Stimulated activated CD8-positive, alpha-beta memory T cell treated with anti-CD3 and anti-CD28 coated beads, Interleukin-7, amount 100 ng/mL, for 4 hours (primary cell): ENCODE measurements around the gene SHC3.

Experiments
- DNase-seq, 2 donors: peaks; one replicate each; pipeline ENCODE4 v3.0.0-alpha.2; 2020; ENCODE audit warnings: low read depth in 2 of 2

Gene SHC3

DNA sequence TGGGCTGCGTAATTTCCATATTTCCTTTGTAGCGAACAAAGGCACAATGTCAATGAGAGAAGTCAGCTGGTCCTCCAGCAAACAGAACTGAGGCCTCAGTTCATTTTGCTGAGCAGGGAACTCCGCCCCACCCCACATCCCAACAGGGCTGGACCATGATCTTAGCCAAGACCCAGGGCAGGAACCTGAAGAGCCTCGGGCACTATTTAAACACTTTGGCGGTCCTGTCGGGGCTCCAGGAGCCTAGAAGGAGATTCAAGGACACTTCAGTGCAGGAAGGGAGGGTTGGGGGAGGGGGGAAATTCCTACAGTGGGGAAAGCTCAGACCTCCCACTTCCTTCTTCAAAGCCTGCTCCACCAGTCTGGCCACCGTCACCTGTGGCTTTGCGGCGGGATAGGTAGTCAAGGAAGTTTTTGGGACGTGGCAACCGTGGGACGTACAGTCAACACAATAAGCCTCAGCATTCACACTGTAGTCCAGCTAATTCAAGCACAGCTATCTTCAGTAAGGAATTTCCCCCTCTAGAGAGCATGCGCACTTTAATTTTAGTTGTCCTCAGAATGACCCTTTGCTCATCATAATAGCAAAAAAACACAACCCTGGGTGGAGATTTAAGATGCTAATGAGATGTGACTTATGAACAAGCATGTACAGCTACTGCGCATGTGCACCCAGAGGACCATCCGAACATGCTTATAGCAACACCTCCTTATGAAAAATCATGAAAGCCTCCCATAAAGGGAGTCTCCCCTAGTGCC is 156.4 kb downstream of the SHC3 start:
- no peak for DNase-seq

DNA sequence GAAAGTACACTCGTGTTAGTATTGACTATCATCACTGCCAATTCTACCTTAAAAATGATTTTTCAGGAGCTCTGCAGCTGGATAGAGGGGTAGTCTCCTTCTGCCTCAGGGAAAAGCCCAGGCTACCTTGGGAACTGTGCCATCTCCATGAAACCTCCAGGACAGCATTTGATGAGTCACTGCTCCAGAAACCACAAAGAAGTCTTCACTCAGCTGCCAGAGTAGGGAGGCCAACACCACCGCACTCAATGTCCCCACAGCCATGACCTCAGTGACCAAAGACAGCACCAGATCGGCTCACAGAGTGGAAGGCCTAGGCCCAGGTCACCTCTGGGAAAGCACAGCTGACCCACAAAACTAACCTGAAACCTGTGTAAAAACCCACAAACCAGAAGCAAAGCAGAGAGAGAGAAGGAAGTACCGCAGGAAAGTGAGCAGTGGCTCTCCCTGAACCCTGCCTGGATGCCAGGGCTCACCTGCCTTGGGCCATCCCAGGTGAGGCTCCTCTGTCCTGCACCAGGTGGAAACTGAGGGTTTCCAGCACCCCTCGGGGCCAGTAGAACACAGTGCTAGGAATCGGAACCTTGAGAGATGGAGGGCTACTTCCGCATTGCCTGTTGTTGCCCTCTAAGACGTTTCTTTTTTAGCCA is 157.3 kb downstream of the SHC3 start:
- DNase-seq, result no peak

DNA sequence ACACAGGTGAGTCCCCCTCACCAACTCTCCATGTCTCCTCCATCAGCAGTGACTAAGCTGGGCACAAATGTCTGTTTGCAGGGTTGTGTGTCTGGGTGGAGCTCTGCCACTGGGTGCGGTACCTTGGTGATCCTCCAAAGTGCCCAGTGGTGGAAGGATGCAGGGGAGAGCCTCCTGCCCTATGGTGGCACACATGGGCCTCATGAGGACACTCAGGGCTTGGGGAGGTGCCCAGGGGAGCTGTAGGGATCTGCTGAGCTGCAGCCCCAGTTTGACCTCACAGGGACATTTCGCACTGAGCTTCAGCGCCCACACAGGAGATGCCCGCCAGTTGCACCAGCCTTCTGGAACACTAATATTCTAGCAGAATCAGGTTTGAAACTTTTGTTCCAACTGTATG is 157.9 kb downstream of the SHC3 start:
- no peak for DNase-seq

DNA sequence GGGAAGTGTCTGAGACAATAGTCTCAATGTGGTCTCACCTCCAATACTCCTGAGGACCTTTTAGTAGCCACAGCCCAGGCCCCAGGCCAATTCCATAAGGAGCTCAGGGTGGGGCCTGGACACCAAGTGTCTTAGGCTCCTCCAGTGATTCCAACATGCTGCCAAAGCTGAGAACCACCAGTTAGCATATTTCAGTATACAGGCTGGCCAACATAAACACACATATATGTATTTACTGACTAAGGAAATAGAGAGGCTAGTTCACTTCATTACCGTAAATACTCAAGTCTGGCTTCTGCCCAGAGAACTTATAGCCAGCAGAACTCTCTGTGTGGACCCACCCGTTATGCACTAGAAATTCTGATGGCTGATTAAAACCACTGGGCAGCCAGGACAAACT is 163.3 kb downstream of the SHC3 start:
- DNase-seq, result no peak

DNA sequence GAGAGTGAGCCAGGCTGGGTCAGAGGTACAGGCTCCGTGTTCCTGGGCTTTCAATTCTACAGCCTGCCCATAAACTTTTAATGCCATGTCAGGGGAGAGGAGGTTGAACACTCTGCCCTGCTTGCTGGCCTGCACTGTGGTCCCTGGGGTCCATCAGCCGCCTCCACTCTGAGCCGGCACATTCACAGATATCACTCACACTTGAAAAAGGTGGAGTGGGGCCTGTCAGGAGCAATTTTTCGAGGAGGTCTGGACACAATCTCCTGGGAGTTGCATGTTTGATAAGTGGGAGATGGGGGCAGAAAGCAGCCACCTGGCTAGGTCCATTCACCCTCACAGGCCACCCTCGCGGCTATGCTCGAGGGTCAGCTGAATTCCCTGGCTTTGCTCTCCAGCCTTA is 164.5 kb downstream of the SHC3 start:
- DNase-seq, result no peak

DNA sequence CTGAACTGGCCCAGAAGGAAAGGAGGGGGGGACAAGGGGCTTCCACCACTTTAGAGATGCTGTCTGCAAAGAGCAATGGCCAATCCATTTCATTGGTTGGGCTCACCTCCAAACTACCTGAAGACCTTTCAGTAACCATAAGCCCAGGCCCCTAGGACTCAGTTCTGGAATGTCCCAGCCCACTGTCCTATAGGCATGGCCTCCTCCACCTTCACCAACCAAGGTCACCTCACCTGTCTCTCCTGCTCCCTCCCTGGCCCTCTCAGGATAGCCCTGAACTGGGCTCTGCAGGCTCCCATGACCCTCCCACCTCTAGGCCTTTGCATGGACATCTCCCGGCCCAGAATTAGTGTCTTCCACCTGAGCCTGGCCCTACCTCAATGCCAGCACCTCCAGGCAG is 165.0 kb downstream of the SHC3 start:
- DNase-seq, result no peak

DNA sequence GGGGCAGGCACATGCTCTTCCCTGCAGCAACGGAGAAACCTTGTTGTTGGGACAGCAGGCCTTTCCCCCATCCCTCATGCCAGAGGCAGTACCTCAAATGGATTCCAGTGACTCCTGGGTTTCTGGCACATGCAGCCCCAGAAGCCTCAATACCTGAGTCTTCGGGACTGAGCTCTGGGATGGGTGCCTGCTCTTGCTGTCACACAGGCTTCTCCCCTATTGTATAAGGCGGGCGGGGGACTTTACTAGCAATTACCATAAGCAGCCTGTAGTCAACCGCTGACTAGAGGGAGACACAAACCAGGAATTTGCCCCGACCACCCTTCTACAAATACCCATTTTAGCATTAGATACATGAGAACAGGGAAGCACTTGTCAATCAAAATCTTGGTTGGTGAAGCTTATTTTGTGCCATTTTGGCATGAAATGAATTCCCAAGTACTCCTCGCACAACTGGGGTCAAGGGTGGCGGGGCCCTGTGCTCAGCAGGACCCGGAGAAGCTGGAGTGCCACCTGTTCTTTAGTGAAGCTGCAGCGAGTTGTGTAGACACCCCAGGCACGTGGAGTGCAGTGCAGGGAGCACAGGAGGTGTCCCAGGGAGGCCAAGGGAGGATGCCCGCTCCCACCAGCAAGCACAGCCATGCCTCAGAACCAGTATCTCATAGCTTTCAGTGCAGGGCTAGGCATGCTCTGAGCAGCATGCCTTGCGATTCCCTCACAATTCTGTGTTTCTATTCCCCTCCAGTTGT is 166.2 kb downstream of the SHC3 start:
- DNase-seq, result no peak

DNA sequence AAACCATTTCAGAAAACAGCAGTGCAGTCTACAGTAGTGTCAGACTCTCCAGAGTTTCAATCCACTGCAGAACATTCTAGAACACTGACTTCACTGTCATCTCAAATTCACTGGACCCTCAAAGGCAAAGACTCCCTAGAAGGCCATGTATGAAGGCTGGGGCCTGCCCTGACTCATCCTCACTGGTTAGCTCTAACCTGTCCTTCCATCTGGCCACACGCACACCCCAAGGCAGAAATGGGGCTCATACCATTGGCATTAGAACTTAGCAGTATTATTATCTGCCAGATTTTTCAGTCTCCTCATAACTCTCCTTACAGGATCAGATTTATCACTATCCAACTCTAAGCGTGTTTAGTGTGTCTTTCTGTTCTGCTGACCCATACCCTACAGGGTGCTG is 166.9 kb downstream of the SHC3 start:
- no peak for DNase-seq

DNA sequence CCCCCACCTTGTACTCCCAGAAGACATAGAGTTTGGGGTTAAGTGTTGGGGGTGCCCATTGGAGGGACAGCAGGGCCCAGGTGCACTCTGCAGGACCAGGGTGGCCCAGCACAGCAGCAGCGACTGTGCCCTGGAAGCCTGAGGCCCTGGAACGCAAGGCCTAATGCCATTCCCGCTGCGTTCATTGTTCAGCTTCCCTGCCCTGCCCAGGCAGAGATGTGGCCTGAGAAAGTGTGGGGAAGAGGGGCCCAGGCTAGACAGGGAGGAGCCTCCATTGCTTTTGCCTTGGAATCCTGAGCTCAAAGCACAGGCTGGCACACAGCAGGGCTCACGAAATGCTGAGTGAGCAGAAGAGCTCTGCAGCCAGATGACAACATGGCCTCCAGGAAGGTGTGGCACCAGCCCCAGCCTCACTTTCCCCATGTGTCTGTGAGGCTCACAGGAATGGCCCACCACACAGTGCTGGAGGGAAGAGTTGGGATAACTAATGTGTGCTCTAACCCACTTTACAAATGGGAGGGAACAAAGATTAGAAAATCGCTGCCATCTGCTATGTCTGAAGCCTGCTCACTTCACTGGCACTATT is 168.0 kb downstream of the SHC3 start:
- no peak for DNase-seq

DNA sequence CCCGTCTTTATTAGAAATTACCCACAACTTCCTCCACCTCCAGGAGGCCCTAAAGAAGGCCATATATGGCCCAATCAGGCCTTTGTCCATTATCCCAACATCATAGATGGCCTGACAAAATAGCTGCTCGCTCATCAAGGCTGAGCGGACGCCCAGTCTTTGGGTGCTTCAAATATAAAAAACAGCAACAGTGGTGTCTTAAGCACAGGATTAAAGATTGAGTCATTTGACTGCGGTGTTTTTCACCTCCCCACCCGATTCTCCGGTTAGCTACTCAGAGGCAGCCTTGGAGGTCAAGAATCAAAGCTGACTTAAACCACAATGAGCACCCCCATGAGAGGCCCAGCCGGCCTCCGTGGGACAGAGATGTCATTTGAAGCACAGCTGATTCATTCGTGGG is 168.6 kb downstream of the SHC3 start:
- no peak for DNase-seq

DNA sequence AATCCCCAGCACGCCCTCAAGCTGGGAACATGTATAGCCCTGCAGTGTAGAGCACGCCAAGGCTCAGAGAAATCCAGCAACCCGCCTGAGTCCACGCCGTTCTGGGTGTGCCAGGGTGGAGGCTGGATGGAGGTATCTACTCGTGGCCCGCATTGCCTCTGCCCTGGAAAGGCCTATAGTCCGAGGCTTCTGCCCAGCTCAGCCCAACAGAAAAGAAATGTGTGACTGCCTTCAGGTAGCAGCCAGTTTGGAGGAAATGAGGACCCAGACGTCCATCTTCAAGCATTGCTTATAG is 169.1 kb downstream of the SHC3 start:
- DNase-seq, result no peak

DNA sequence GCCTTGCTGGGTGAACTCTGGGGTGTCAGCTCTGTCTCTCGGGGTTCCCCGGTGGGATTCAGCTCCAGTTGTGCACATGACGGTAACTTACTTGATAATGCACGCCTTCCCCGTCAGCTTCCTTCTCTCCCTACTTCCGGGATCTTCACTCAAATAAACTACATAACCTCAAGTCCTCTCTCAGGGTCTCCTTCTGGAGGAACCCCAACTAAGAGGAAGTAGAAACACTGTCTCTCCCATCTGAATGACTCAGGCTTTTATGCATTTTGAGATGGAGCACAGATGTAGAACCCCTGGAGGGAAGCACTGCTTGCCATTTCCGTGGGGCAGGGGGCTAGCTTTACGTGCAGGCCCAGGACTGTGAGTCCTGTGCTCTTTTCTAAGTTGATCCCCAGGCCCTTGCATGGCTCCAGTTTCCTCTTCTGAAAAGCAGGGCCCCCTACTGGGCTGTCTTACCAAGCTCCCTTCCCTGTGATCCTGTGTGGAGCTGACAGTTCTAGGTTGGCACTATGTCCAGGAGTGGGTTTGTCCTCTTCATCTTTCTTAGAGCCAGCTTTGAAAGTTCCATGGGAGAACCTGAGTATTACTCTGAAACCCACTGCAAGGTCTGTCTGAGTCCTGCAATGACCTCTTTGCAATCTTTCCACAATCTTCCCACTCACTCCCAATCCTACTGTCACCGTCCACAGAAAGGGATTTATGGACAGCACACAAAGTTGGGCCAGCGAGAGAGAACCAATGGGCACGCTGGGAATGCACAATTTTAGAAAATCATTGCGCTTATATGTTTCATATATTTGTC is 169.7 kb downstream of the SHC3 start:
- DNase-seq, result no peak

DNA sequence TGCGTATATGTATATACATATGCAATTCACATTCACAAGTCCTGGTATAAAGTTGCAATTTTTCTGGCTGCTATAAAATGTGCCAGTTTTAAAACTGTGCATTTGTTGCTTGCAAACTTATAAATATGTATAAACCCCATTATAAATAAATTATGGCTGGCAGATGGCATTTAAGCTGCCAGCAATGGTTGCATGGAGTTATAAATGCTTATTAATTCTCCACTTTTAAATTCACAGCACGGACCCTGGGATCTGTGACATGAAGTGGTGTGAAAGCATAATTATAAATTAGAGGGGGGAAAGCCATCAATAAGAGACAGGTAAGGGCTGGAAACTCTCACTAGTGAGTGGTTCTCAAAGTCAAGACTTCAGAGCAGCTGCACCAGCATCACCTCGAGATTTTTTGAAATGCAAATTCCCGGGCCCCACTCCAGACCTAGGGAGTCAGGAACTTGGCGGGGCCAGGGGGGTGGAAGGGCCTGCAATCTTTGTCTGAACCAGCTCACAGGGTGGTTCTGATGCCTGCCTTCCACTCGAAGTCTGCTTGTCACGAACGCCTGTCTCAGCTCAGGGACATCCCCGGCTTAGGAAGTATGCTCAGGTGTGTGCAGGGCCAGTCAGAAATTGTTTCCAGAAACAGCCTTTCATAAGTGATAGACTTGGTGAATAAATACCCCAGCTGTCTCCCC is 170.4 kb downstream of the SHC3 start:
- no peak for DNase-seq

DNA sequence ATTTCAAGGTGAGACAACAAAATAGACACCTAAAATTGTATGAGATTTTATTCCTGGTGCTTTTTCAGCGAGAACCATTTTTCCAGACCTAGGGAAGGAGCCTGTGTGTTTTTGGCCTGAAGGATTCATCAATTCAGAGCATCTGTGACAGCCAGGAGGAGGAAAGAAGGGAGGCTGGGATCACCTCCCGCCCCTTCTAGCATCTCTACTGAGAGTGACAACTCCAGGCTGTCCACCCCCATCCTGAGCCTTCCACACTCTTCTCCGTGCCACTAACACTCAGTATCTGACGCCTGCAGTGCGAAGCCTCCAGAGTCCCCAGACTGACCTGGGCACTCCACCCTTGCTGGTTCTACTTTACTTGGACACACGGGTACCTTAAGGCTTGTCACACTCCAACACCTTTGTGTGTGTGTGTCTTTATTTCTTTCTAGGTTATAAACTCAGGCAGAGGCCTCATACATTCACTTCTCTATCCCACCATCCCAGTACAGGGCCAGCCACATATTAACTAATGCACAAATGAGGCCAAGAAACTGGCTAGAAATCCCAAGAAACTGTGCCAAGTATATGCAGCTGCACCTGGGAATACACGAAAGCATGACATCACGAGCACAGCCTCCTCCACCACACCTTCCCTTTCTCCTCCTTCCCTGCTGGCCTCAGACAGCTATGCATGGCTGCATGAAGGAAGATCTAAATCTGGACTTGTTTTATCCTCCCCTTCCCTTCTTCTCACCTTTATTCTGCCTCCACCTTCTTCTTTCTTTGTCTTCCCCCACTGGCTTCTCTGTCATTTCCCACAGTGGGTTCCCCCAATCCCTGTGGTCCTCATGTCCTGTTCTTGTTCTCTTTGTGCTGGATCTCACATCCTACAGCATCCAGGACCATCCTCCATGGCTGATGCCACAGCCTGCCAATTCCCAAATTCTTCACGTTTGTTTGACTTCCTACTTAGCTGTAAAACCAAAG is 171.3 kb downstream of the SHC3 start:
- no peak for DNase-seq

DNA sequence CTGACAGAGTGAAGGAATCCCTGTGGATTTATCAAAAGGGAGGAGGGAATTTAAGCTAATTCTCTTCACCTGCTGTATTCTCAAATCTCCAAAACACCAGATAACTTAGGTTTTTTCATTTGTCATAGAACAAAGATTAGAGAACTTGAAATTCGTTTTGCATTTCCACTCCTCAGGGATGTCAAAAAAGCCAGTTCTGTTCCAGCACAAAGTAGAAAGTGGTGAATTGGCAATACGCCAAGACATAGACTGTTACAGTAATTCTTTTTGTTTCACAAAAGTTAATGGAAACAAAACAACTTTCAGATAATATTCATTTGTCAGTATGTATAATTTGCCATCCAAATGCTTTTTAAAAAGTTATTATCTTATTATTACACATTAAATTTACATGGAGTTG is 172.4 kb downstream of the SHC3 start:
- no peak for DNase-seq

DNA sequence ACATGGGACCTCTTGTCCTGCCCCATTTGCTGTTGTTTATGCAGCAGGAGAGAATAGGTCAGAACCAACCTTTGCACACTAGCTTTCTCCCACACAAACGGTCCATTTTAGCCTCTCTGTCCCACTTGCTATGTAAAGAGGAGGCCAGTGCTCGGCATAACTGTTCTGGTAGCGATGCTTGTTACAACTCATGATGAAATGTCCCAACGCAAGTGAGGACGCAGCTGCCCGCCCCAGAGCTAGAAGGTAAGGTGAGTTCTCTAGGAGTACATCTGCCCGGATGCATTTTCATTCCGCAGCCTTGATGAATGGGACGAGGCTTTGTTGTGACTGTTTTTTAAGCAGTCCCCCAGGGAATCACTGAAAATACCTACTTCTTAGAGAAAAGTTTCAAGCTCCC is 173.3 kb downstream of the SHC3 start:
- DNase-seq, result no peak

DNA sequence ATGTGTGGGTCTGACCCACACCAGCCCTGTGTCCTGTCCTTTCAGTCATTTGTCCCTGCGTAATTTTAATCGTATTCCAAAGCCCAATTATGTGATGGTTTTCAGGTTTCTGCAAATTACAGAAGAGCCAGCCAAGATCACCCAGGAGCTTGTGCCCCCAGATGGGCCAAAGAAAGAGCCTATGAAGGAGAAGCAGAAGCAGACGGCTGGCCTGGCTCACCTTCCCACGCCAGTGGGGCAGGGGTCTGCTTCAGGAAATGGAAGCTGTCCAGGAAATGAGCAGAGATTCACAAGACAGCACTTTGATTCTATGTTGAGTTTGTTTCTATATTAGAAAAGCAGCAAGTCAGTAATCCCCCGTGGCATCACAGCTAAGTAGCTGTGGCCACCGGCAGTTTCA is 175.6 kb downstream of the SHC3 start:
- DNase-seq, result no peak

DNA sequence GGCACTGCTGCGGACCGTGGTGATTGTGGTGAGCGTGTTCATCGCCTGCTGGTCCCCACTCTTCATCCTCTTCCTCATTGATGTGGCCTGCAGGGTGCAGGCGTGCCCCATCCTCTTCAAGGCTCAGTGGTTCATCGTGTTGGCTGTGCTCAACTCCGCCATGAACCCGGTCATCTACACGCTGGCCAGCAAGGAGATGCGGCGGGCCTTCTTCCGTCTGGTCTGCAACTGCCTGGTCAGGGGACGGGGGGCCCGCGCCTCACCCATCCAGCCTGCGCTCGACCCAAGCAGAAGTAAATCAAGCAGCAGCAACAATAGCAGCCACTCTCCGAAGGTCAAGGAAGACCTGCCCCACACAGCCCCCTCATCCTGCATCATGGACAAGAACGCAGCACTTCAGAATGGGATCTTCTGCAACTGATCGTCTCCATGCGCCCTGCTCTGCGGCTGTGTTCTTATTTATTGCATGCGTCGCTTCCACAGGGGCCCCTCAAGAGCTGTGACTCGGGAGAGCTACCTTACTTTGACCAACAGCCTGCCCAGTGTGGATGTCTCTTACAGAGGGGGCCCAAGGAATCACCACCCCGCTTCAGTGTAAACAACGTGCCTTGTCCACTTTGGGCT is 176.6 kb downstream of the SHC3 start:
- no peak for DNase-seq

DNA sequence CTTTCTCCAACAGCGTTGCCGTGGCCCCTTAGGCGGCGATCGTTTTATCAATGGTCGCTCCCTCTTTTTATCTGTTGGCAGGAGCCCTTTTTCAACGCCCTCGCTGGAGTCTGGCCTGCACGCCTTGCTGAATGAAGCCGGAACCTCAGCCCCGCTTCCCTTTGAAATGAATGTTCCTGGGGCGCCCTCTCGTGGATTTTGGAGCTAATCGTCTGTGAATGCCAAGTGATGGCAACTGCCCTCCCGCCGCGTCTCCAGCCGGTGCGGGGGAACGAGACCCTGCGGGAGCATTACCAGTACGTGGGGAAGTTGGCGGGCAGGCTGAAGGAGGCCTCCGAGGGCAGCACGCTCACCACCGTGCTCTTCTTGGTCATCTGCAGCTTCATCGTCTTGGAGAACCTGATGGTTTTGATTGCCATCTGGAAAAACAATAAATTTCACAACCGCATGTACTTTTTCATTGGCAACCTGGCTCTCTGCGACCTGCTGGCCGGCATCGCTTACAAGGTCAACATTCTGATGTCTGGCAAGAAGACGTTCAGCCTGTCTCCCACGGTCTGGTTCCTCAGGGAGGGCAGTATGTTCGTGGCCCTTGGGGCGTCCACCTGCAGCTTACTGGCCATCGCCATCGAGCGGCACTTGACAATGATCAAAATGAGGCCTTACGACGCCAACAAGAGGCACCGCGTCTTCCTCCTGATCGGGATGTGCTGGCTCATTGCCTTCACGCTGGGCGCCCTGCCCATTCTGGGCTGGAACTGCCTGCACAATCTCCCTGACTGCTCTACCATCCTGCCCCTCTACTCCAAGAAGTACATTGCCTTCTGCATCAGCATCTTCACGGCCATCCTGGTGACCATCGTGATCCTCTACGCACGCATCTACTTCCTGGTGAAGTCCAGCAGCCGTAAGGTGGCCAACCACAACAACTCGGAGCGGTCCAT is 177.4 kb downstream of the SHC3 start:
- peak; percentile 41 to 49 for DNase-seq
